Vagina (tissue), 2 donors: ENCODE measurements around the gene FAM120A. TPM values are rescaled to one million over a fixed set of nuclear protein-coding genes. Genes with fewer than 3 reads are reported as not detected.

Experiments
- DNase-seq, 2 donors: peaks; one replicate each; pipeline ENCODE4 v3.0.0-alpha.2; 2017; ENCODE audit errors: extremely low spot score in 2 of 2
- H3K27ac ChIP-seq: fragments of 200-600 bp; sonication (generic); one replicate; pipeline ENCODE4 v1.5.1; 2019
- H3K27me3 ChIP-seq: fragments of 200-600 bp; sonication (generic); one replicate; pipeline ENCODE4 v1.5.1; 2019
- H3K36me3 ChIP-seq, 2 donors: fragments of 200-600 bp; sonication (generic); one replicate each; pipeline ENCODE4 v1.5.1; 2017 to 2019
- H3K4me1 ChIP-seq: fragments of 200-600 bp; sonication (generic); one replicate; pipeline ENCODE4 v1.5.1; 2019
- H3K4me3 ChIP-seq, 2 donors: fragments of 200-600 bp; sonication (generic); 1 replicate in 1 of 2; 2 replicates in 1 of 2; pipeline ENCODE4 v1.5.1; 2016 to 2019
- H3K9me3 ChIP-seq: fragments of 200-600 bp; sonication (generic); one replicate; pipeline ENCODE4 v1.5.1; 2019
- CTCF ChIP-seq, 3 experiments: fragments of 450-650 bp in 2 of 3; fragments of 200-600 bp in 1 of 3; sonication (generic) in 1 of 3; IDR thresholded peaks; one replicate each; pipeline ENCODE4 v1.5.1; 2017 to 2019; ENCODE audit warnings: antibody characterized with exemption in 3 of 3, mild to moderate bottlenecking in 2 of 3, moderate library complexity in 2 of 3
- POLR2A ChIP-seq, 2 donors: fragments of 450-650 bp; IDR thresholded peaks; one replicate each; pipeline ENCODE4 v1.6.1; 2017; ENCODE audit warnings: antibody characterized with exemption in 2 of 2, mild to moderate bottlenecking in 2 of 2, moderate library complexity in 2 of 2
- POLR2AphosphoS5 ChIP-seq, 2 donors: sonication (generic); formaldehyde crosslinking; IDR thresholded peaks; one replicate each; pipeline ENCODE4 v1.9.0; 2017; ENCODE audit warnings: antibody characterized with exemption in 2 of 2, mild to moderate bottlenecking in 2 of 2, low read depth in 1 of 2; ENCODE audit not compliant: insufficient read depth in 1 of 2
- intact Hi-C: fragments of 100-400 bp; cut with DNase I; formaldehyde crosslinking; loops from one replicate; pipeline ENCODE4 v1.15.1; 2023
- total RNA-seq: library from RNA; depleted of rRNA; stranded (reverse); fragments of >200 nt; gene quantifications from one replicate; pipeline ENCODE4 v1.2.3, GENCODE V29; 2016

The FAM120A gene
- total RNA-seq, 1 donor from 2014 or later: 98.2 TPM

GRCh38 chr9:93610206-93610605 is 158.7 kb downstream of the FAM120A start:
- peaks cover 9% of the 10 kb centered on the region for H3K4me1 ChIP-seq
- no peaks in the 10 kb centered on the region for H3K9me3 ChIP-seq
- no peaks in the 10 kb centered on the region for H3K27me3 ChIP-seq
- TF ChIP-seq POLR2AphosphoS5 (IDR thresholded peaks at IDR 0.05; ENCODE audit: insufficient read depth in 1 of 2, low read depth in 1 of 2) (no peak), POLR2A (IDR thresholded peaks at IDR 0.05) (no peak), CTCF (IDR thresholded peaks at IDR 0.05) (no peak)
- H3K4me3 ChIP-seq: no peak overlapping the region
- H3K36me3 ChIP-seq: no peaks in the 10 kb centered on the region
- intact Hi-C loops: no loop called here
- no peak overlapping the region for H3K27ac ChIP-seq
- DNase-seq: no peak

GRCh38 chr9:93612052-93612795 is 160.7 kb downstream of the FAM120A start:
- Histone ChIP-seq H3K27me3 (no peaks in the 10 kb centered on the region), H3K27ac (no peak overlapping the region), H3K36me3 (no peaks in the 10 kb centered on the region), H3K4me1 (peaks cover 14% of the 10 kb centered on the region), H3K4me3 (no peak overlapping the region), H3K9me3 (no peaks in the 10 kb centered on the region)
- no peak for DNase-seq
- TF ChIP-seq POLR2A (IDR thresholded peaks at IDR 0.05) (no peak), POLR2AphosphoS5 (IDR thresholded peaks at IDR 0.05; ENCODE audit: insufficient read depth in 1 of 2, low read depth in 1 of 2) (no peak), CTCF (IDR thresholded peaks at IDR 0.05) (no peak)
- intact Hi-C loops: no loop called here

- Histone ChIP-seq H3K4me3 (no peak overlapping the region), H3K9me3 (no peaks in the 10 kb centered on the region), H3K27me3 (no peaks in the 10 kb centered on the region), H3K27ac (no peak overlapping the region), H3K4me1 (peaks cover 20% of the 10 kb centered on the region), H3K36me3 (no peaks in the 10 kb centered on the region)
- TF ChIP-seq POLR2AphosphoS5 (IDR thresholded peaks at IDR 0.05; ENCODE audit: insufficient read depth in 1 of 2, low read depth in 1 of 2) (no peak), POLR2A (IDR thresholded peaks at IDR 0.05) (no peak), CTCF (IDR thresholded peaks at IDR 0.05) (no peak)
- intact Hi-C loops: no loop called here
- peak in 1 of 2 donors; percentile 89 for DNase-seq
These were observed 161.3 kb downstream of the FAM120A start for GRCh38 chr9:93612796-93613154.

- no peaks in the 10 kb centered on the region for H3K27me3 ChIP-seq
These were observed 161.7 kb downstream of the FAM120A start for GRCh38 chr9:93613174-93613573.

More at GRCh38 chr9:93613174-93613573, 161.7 kb downstream of the FAM120A start:
- TF ChIP-seq POLR2AphosphoS5 (IDR thresholded peaks at IDR 0.05; ENCODE audit: insufficient read depth in 1 of 2, low read depth in 1 of 2): no peak
- TF ChIP-seq POLR2A (IDR thresholded peaks at IDR 0.05): no peak
- TF ChIP-seq CTCF (IDR thresholded peaks at IDR 0.05): no peak
- no peak overlapping the region for H3K27ac ChIP-seq
- no peaks in the 10 kb centered on the region for H3K36me3 ChIP-seq
- intact Hi-C loops: no loop called here
- no peak overlapping the region for H3K4me3 ChIP-seq
- DNase-seq: peak in 1 of 2 donors; percentile 62
- H3K4me1 ChIP-seq: peaks cover 24% of the 10 kb centered on the region
- H3K9me3 ChIP-seq: no peaks in the 10 kb centered on the region
